ENCODE data around the gene HNRNPA3.
"Not testable (repeated sequence)": the region's sequence is repeated elsewhere in the genome, so short reads cannot be mapped to it uniquely, and the experiment has no call there.

HNRNPA3 gene

GRCh38 chr2:177180269-177181000, 32.2 kb upstream of the HNRNPA3 start:
- Histone ChIP-seq H4K20me1 (ENCODE audit: low read depth, low read length) (no peaks in the 10 kb centered on the region), H3K9ac (ENCODE audit: low read length) (no peak overlapping the region), H3K27me3 (ENCODE audit: low read length) (no peaks in the 10 kb centered on the region), H3K9me2 (replicated peaks; ENCODE audit: insufficient read depth, low read length) (no peaks in the 10 kb centered on the region), H3F3A (ENCODE audit: insufficient read depth) (no peaks in the 10 kb centered on the region), H3K4me3 (ENCODE audit: insufficient read depth, low read length, poor library complexity, severe bottlenecking) (no peak overlapping the region), H3K27ac (ENCODE audit: low read depth, low read length) (no peak overlapping the region), H3K9me3 (ENCODE audit: insufficient read depth, low read length) (no peaks in the 10 kb centered on the region), H2AFZ (ENCODE audit: low read depth, low read length, severe bottlenecking) (no peak overlapping the region), H3K79me2 (ENCODE audit: insufficient read depth, low read length) (no peaks in the 10 kb centered on the region), H3K4me2 (ENCODE audit: low read depth, low read length, poor library complexity, severe bottlenecking) (no peak overlapping the region), H3K36me3 (ENCODE audit: low read length) (no peaks in the 10 kb centered on the region)
- no peak for TF ChIP-seq EZH2phosphoT487 (conservative IDR thresholded peaks at IDR 0.05; ENCODE audit: low read length)
- TF ChIP-seq, protein P1, sequence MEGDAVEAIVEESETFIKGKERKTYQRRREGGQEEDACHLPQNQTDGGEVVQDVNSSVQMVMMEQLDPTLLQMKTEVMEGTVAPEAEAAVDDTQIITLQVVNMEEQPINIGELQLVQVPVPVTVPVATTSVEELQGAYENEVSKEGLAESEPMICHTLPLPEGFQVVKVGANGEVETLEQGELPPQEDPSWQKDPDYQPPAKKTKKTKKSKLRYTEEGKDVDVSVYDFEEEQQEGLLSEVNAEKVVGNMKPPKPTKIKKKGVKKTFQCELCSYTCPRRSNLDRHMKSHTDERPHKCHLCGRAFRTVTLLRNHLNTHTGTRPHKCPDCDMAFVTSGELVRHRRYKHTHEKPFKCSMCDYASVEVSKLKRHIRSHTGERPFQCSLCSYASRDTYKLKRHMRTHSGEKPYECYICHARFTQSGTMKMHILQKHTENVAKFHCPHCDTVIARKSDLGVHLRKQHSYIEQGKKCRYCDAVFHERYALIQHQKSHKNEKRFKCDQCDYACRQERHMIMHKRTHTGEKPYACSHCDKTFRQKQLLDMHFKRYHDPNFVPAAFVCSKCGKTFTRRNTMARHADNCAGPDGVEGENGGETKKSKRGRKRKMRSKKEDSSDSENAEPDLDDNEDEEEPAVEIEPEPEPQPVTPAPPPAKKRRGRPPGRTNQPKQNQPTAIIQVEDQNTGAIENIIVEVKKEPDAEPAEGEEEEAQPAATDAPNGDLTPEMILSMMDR (IDR thresholded peaks at IDR 0.05; ENCODE audit: insufficient read depth, low read length, poor library complexity, severe bottlenecking): no peak

DNA sequence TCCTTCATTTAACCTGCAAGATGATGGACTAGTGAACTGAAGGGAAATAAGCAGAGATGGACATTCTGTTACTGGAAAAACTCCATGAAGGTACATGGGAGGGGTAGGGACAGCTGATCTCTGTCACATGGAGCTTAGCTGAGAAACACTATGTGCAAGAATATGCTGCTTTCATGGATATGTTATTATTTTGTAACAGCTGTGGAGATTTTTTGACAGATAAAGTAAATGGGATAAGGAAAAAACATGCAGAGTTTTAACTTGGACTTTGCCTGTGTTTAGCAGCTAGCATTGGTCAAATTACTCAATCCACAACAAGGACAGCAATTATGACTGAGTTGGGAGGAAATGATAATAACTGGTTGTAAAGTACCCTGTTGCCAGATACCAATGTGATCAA, 28.7 kb upstream of the HNRNPA3 start:
- no peaks in the 10 kb centered on the region for H3K36me3 ChIP-seq (ENCODE audit: low read length)
- TF ChIP-seq EZH2phosphoT487 (conservative IDR thresholded peaks at IDR 0.05; ENCODE audit: low read length): no peak
- TF ChIP-seq, protein P1 (IDR thresholded peaks at IDR 0.05; ENCODE audit: insufficient read depth, low read length, poor library complexity, severe bottlenecking): no peak
- H3K27ac ChIP-seq (ENCODE audit: low read depth, low read length): no peak overlapping the region
- H3K79me2 ChIP-seq (ENCODE audit: insufficient read depth, low read length): no peaks in the 10 kb centered on the region
- no peak overlapping the region for H3K9ac ChIP-seq (ENCODE audit: low read length)
- no peaks in the 10 kb centered on the region for H3K9me2 ChIP-seq (replicated peaks; ENCODE audit: insufficient read depth, low read length)
- no peaks in the 10 kb centered on the region for H4K20me1 ChIP-seq (ENCODE audit: low read depth, low read length)
- no peak overlapping the region for H3K4me2 ChIP-seq (ENCODE audit: low read depth, low read length, poor library complexity, severe bottlenecking)
- H3K9me3 ChIP-seq (ENCODE audit: insufficient read depth, low read length): no peaks in the 10 kb centered on the region
- H3F3A ChIP-seq (ENCODE audit: insufficient read depth): no peaks in the 10 kb centered on the region
- H3K4me3 ChIP-seq (ENCODE audit: insufficient read depth, low read length, poor library complexity, severe bottlenecking): no peak overlapping the region
- no peak overlapping the region for H2AFZ ChIP-seq (ENCODE audit: low read depth, low read length, severe bottlenecking)
- H3K27me3 ChIP-seq (ENCODE audit: low read length): no peaks in the 10 kb centered on the region

DNA sequence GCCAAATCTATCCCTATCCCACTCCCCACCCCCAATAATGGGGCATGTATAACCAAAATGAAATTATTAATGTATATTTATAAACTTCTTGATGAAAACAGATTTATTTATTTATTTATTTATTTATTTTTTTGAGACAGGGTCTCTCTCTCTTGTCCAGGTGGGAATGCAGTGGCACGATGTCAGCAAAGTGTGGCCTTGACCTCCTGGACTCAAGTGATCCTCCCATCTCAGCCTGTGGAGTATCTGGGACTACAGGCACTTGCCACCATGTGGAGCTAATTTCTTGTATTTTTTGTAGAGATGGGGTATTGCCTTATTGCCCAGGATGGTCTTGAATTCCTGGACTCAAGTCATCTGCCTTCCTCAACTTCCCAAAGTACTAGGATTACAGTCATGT, 28.0 kb upstream of the HNRNPA3 start:
- no peaks in the 10 kb centered on the region for H3K79me2 ChIP-seq (ENCODE audit: insufficient read depth, low read length)
- no peaks in the 10 kb centered on the region for H3K27me3 ChIP-seq (ENCODE audit: low read length)
- TF ChIP-seq, protein P1 (IDR thresholded peaks at IDR 0.05; ENCODE audit: insufficient read depth, low read length, poor library complexity, severe bottlenecking): no peak
- no peak for TF ChIP-seq EZH2phosphoT487 (conservative IDR thresholded peaks at IDR 0.05; ENCODE audit: low read length)
- H3K27ac ChIP-seq (ENCODE audit: low read depth, low read length): no peak overlapping the region
- H3K9ac ChIP-seq (ENCODE audit: low read length): no peak overlapping the region
- H3K9me3 ChIP-seq (ENCODE audit: insufficient read depth, low read length): no peaks in the 10 kb centered on the region
- no peak overlapping the region for H3K4me3 ChIP-seq (ENCODE audit: insufficient read depth, low read length, poor library complexity, severe bottlenecking)
- H4K20me1 ChIP-seq (ENCODE audit: low read depth, low read length): no peaks in the 10 kb centered on the region
- H3K4me2 ChIP-seq (ENCODE audit: low read depth, low read length, poor library complexity, severe bottlenecking): no peak overlapping the region
- H3K36me3 ChIP-seq (ENCODE audit: low read length): no peaks in the 10 kb centered on the region
- no peaks in the 10 kb centered on the region for H3F3A ChIP-seq (ENCODE audit: insufficient read depth)
- H2AFZ ChIP-seq (ENCODE audit: low read depth, low read length, severe bottlenecking): no peak overlapping the region
- no peaks in the 10 kb centered on the region for H3K9me2 ChIP-seq (replicated peaks; ENCODE audit: insufficient read depth, low read length)

DNA sequence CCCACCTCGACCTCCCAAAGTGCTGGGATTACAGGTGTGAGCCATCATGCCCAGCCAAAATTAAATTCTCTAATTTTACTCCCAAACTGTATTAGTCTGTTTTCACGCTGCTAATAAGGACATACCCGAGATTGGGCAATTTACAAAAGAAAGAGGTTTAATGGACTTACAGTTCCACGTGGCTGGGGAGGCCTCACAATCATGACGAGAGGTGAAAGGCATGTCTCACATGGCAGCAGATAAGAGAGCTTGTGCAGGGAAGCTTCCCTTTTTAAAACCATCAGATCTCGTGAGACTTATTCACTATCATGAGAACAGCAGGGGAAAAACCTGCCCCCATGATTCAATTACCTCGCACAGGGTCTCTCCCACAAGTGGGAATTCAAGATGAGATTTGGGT, 26.6 kb upstream of the HNRNPA3 start:
- H3K9me3 ChIP-seq (ENCODE audit: insufficient read depth, low read length); H4K20me1 ChIP-seq (ENCODE audit: low read depth, low read length); H3F3A ChIP-seq (ENCODE audit: insufficient read depth); H2AFZ ChIP-seq (ENCODE audit: low read depth, low read length, severe bottlenecking); H3K4me2 ChIP-seq (ENCODE audit: low read depth, low read length, poor library complexity, severe bottlenecking); H3K79me2 ChIP-seq (ENCODE audit: insufficient read depth, low read length); H3K4me3 ChIP-seq (ENCODE audit: insufficient read depth, low read length, poor library complexity, severe bottlenecking); H3K9ac ChIP-seq (ENCODE audit: low read length); H3K9me2 ChIP-seq (replicated peaks; ENCODE audit: insufficient read depth, low read length); H3K36me3 ChIP-seq (ENCODE audit: low read length); H3K27me3 ChIP-seq (ENCODE audit: low read length); H3K27ac ChIP-seq (ENCODE audit: low read depth, low read length): not testable (repeated sequence)
